GM12864 (cell line): ENCODE measurements around the gene ATP10A.

ENCODE experiments used
- DNase-seq: peaks from one replicate; pipeline ENCODE4 v3.0.0-alpha.2; 2011; ENCODE audit warnings: low read depth
- H3K4me3 ChIP-seq: 2 replicates; pipeline ENCODE4 v1.5.1; 2011; ENCODE audit warnings: mild to moderate bottlenecking, low read depth, low read length, control low read depth
- CTCF ChIP-seq: IDR thresholded peaks from 2 replicates; pipeline ENCODE4 v1.5.1; 2011; ENCODE audit warnings: low read depth, mild to moderate bottlenecking, moderate library complexity, low read length, control low read depth, inconsistent platforms; ENCODE audit errors: missing control alignments

The ATP10A gene

DNA sequence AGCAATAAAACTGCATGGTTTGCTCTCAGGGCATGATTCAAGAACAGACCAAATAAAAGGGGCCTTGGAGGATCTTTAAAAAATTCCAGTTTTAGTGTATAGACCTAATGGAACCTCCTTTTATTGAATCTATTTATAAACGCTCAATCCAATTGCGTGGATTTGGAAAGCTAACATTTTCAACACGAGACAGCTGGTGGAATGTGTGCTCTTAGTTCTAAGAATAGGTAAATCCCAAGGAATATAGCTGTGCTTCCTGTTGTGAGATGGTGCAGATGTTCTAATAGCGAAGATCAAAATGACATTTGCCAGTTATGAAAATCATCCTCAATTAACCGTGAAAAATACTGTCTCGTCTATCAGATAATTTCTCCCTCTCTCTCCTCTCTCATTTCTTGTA, 192.5 kb downstream of the ATP10A start:
- H3K4me3 ChIP-seq: no peak overlapping the region
- DNase-seq: no peak
- no peak for TF ChIP-seq CTCF

- no peak overlapping the region for H3K4me3 ChIP-seq
- DNase-seq: no peak
- no peak for TF ChIP-seq CTCF
These were observed 193.0 kb downstream of the ATP10A start for GRCh38 chr15:25670025-25670554.

DNA sequence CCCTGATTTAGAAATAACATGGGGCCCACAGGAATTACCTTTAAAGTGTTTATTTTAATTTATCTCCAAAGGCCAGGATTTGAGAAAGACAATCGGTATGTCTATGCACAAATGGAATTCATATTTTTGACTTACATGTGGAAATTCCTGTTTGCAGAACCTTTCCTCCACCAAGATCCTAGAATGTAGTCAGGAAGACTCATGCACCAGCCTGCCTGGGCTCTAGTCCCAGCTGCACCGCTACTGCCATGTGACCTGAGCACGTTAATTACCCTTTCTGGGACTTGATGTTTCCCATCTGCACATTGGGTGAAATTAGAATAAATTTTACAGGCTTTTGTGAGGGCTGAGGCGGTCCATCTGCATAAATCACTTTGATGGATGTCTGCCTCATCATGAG, 194.2 kb downstream of the ATP10A start:
- no peak for DNase-seq
- H3K4me3 ChIP-seq: no peak overlapping the region
- no peak for TF ChIP-seq CTCF

GRCh38 chr15:25668236-25668795, 194.8 kb downstream of the ATP10A start:
- no peak for TF ChIP-seq CTCF
- DNase-seq: no peak
- H3K4me3 ChIP-seq: no peak overlapping the region

GRCh38 chr15:25667829-25668228, 195.3 kb downstream of the ATP10A start:
- H3K4me3 ChIP-seq: no peak overlapping the region
- DNase-seq: no peak
- TF ChIP-seq CTCF: no peak

GRCh38 chr15:25665913-25666312, 197.2 kb downstream of the ATP10A start:
- no peak for DNase-seq
- no peak overlapping the region for H3K4me3 ChIP-seq
- no peak for TF ChIP-seq CTCF

DNA sequence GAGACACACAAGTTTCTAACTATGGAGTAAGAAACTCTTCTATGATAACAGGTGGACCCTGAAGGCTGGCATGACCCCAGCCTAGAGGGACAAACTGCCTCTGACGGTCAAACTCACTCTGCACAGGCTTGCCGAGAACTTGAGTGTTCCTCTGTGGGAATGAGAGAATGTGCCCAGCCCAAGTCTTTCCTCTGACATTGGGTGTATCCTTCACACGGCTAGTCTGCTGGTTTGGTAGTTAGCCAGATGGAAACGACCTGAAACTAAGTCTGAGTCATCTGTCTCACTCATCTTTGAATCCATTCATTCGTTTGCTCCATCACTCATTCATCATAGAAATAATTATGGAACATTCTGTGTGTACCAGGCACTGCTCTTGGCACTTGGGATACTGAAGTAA, 198.4 kb downstream of the ATP10A start:
- H3K4me3 ChIP-seq: no peak overlapping the region
- no peak for DNase-seq
- no peak for TF ChIP-seq CTCF
